Omental fat pad (tissue), 4 donors: ENCODE data around the gene KRTCAP2. TPM values are rescaled to one million over a fixed set of nuclear protein-coding genes. Genes with fewer than 3 reads are reported as not detected.

Source experiments
- ATAC-seq: fragments of 150-250 bp; one replicate; pipeline ENCODE4 v1.9.1; 2016; ENCODE audit warnings: mild to moderate bottlenecking, moderate library complexity; ENCODE audit not compliant: low FRiP score
- DNase-seq: peaks from one replicate; pipeline ENCODE4 v3.0.0-alpha.2; 2019; ENCODE audit warnings: low spot score
- CTCF ChIP-seq, 3 donors: fragments of 450-650 bp; IDR thresholded peaks; one replicate each; pipeline ENCODE4 v1.5.1; 2016 to 2017; ENCODE audit warnings: antibody characterized with exemption in 3 of 3, mild to moderate bottlenecking in 3 of 3, moderate library complexity in 2 of 3
- total RNA-seq, 4 donors: library from RNA; depleted of rRNA; stranded (reverse); fragments of >200 nt; gene quantifications; one replicate each; pipeline ENCODE4 v1.1.0, GENCODE V29; 2016

KRTCAP2 gene
- total RNA-seq, 4 donors from 2014 or later = 77.9 to 171 (median 99.7) TPM

DNA sequence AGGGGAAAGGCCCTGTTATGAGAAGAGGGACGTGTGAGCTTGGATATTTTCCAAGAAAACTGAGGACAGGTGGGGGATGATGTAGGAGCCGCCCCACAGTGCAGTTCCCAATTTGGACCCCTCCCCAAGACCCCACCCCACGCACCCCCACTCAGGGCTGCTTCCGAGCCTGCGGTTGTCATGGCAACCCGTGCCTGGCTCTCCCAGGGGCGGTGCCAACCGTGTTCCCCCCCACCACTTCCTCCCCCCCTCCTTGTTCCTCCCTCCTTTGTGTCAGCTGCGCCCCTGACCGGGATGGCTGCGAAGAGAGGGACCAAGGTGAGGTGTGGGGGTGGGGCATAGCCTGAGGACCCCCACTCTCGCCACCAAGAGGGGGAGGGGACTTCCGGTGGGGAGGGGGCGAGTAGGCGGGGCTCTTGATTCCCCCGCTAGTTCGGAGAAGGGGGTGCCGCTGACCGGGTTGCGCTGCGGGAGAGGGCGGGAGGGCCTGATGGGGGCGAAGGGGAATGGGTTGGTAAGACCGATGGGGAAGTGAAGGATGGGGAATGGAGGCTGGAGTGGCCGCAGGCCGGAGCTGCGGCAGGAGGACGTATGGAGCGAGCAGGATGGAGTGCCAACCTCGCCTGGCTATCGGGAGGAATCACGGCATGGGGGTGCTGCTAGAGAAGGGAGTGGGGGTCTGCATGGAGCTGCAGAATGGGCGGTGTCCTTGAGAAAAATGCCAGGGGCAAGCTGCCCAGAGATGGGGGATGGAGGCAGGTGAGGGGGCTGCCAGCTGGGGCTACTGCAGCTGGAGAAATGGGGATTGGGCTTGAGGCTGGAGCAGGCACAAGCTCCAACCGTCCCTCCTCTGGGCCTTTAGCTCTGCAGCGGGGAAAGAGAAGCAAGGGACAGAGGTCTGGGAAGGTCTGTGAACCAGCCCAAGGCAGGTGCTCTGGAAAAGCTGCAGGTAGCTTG, 1.5 kb upstream of the KRTCAP2 start:
- ATAC-seq (no peak), DNase-seq (no peak)
- TF ChIP-seq CTCF (IDR thresholded peaks at IDR 0.05) = no peak

DNA sequence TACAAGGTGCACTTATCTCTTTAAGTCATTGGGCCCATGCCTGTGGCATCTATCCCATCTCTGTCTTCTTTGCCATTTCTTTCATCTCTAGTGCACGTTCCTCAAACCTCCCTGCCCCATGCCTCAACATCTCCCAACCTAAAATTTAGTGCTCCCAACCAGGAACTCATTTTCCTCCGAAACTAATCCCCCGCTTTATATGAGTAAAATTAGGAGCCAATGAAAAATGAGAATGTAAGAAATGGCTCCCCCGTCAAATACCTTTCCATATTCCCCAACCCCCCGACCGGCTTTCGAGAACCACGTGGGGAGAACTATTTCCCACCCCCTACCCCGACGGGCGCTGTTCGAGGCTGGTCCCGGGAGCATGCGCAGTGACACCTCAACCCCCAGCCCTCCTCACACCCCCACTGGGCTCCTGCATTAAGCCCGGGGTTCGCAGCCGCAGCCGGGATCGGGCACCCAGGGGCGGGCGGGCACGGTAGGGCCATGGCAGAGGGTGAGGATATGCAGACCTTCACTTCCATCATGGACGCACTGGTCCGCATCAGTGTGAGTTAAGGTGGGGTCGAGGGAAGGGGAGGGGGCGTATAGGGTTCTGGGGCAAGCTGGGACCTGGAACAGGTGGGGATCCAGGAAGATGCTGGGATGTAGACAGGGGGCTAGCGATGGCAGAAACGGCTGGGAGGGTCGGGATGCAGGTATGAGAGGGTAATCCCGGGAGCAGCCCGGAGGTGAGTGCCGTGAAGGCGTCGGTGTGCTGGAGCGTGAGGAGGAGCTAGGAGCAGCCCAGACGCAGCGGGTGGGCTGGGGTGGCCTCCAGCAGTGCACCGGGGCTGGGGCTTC, 597 bp upstream of the KRTCAP2 start, which contains the start of gene TRIM46:
Gene TRIM46 (plus strand): TSS at position 372 of the 846 bp plus-strand sequence. CDS start 118 bp downstream, at position 490.
- TF ChIP-seq CTCF (IDR thresholded peaks at IDR 0.05) = peak in 1 of 3 donors; percentile 1
- DNase-seq (no peak), ATAC-seq (no peak)

GRCh38 chr1:155171836-155172731, 1.0 kb downstream of the KRTCAP2 start:
- no peak for TF ChIP-seq CTCF (IDR thresholded peaks at IDR 0.05)
- ATAC-seq (no peak), DNase-seq (no peak)

DNA sequence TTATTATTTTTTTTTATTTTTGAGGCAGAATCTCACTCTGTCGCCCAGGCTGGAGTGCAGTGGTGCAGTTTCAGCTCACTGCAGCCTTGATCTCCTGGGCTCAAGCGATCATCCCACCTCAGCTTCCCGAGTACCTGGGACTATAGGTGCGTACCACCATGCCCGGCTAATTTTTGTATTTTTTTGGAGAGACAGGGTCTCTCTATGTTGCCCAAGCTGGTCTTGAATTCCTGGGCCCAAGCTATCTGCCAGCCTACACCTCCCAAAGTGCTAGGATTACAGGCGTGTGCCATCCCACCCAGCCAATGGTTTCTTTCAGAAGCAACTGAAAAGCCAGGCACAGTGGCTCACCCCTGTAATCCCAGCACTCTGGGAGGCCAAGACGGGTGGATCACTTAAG, 2.3 kb downstream of the KRTCAP2 start:
- TF ChIP-seq CTCF (IDR thresholded peaks at IDR 0.05) = no peak

GRCh38 chr1:155170101-155170785, 2.9 kb downstream of the KRTCAP2 start:
- TF ChIP-seq CTCF (IDR thresholded peaks at IDR 0.05) = no peak
- no peak for ATAC-seq
- DNase-seq = no peak

More for the DNA sequence above, 2.3 kb downstream of the KRTCAP2 start:
- ATAC-seq = no peak
- no peak for DNase-seq

DNA sequence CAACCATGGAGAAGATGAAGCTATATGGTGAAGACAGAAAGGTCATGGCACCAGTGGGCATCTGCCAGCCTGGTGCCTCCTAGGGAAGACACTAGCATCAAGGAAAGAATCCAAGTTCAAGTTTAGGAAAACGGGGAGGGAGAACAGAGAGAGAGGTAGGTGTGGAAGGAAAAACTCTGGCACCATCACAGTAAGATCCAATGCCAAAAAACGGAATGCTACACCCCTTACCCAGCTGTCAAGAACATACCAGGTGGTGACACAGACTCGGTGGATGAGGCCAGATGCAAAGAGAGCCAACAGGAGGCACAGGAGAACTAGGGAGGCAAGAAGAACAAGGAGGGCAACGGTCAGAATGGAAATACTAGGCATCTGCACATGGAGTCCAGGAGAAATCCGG, 3.6 kb downstream of the KRTCAP2 start:
- DNase-seq = no peak
- no peak for TF ChIP-seq CTCF (IDR thresholded peaks at IDR 0.05)

More for the DNA sequence above, 3.6 kb downstream of the KRTCAP2 start:
- no peak for ATAC-seq
